Heart left ventricle (tissue), 13 donors: ENCODE results near the gene CBFA2T2.

Source experiments
- POLR2A ChIP-seq, 2 donors: fragments of 450-650 bp; IDR thresholded peaks; one replicate each; pipeline ENCODE4 v1.6.1; 2017; ENCODE audit warnings: antibody characterized with exemption in 2 of 2, mild to moderate bottlenecking in 2 of 2, moderate library complexity in 2 of 2
- TF ChIP-seq, protein P1 (sequence below), 12 donors: fragments of 200-600 bp; sonication (generic) in 4 of 12; IDR thresholded peaks; one replicate each; pipeline versions ENCODE4 v1.5.0 to v1.8.0; 2018 to 2022; ENCODE audit warnings: antibody characterized with exemption in 12 of 12, mild to moderate bottlenecking in 5 of 12
- donor health status: ischemic (EF 13 %, LVEDD 7.1; RV severe dilation, severe dysfunction).
- donor health status: DM: no; HTN: yes; CAD: no.
- donor health status: DM: no; HTN: no; CAD: no.
- donor health status: ischemic (EF 25% LVEDD 6.9; RV normal size, moderate dysfunction).
- donor health status: ischemic (EF 25% LVEDD 5.7; RV mildly dilated, moderate dysfunction).
- donor health status: ischemic (EF 35%, LVEDD 5.7; RV mildly dilated, moderate dysfunction).
- donor health status: nonischemic (EF 11% LVEDD 7.7; RV severe dilation, severe dysfunction).
- donor health status: DM: yes; HTN: yes; CAD: no.
- donor health status: PGD.
- donor health status: ischemic (EF 29% LVEDD 5.4; RV normal size, mild dysfunction).
- donor health status: nonischemic (EF 23%, LVEDD 6.1; RV moderate dilation, normal function).

DNA sequence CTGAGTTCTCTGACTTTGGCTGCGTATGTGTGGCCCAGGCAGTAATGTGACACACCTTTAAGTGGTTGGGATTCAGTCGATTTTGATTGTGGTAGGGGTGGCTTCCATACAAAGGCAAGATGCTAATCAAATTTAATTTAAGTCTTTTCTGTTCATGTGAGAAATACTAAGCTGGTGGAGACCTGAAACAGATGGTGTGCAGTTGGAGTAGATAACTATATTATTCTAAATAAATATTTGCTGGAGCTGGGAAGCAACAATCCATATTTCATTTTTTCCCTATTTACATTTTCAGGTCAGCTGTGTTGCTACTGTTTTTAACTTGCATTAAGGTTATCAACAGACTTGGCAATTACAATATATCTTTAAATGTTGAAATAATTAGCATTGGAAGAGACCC, 104.8 kb downstream of the CBFA2T2 start:
- TF ChIP-seq, protein P1, sequence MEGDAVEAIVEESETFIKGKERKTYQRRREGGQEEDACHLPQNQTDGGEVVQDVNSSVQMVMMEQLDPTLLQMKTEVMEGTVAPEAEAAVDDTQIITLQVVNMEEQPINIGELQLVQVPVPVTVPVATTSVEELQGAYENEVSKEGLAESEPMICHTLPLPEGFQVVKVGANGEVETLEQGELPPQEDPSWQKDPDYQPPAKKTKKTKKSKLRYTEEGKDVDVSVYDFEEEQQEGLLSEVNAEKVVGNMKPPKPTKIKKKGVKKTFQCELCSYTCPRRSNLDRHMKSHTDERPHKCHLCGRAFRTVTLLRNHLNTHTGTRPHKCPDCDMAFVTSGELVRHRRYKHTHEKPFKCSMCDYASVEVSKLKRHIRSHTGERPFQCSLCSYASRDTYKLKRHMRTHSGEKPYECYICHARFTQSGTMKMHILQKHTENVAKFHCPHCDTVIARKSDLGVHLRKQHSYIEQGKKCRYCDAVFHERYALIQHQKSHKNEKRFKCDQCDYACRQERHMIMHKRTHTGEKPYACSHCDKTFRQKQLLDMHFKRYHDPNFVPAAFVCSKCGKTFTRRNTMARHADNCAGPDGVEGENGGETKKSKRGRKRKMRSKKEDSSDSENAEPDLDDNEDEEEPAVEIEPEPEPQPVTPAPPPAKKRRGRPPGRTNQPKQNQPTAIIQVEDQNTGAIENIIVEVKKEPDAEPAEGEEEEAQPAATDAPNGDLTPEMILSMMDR (IDR thresholded peaks at IDR 0.05) = no peak
- no peak for TF ChIP-seq POLR2A (IDR thresholded peaks at IDR 0.05)
